NCI-H1436 treated with DMSO at 0.1 percent for 48 hours (cell line): ENCODE data around the gene RHEB.

ENCODE experiments used
- DNase-seq: peaks from one replicate; lab custom pipeline; 2025; lab: John Stamatoyannopoulos, UW

Gene RHEB

DNA sequence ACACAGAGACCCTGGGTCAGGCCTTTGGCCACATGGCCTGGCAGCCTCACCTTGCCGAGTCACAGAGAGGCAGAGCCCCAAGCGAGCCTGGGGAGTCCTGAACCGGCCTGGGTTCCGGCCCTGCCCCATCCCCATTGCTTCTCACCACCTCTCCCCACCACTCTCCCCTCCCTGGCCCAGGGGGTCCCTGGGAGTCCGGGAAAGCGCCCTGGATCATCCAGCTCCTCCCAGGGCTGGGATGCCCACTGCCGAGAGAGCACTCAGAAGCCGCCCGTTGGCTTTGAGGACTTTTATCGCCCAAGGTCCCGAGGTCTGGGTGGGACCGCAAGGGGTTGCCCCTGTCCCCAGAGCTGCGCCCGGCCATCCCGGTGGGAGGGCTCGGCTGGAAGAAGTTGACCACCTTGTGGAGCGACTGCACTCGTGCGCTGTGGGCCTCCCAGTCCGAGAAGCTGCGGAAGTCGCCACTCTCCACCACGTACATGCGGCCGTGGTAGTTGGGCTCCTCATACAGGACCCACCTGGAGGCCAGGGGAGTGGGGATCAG, 87.9 kb downstream of the RHEB start:
- DNase-seq: no peak

DNA sequence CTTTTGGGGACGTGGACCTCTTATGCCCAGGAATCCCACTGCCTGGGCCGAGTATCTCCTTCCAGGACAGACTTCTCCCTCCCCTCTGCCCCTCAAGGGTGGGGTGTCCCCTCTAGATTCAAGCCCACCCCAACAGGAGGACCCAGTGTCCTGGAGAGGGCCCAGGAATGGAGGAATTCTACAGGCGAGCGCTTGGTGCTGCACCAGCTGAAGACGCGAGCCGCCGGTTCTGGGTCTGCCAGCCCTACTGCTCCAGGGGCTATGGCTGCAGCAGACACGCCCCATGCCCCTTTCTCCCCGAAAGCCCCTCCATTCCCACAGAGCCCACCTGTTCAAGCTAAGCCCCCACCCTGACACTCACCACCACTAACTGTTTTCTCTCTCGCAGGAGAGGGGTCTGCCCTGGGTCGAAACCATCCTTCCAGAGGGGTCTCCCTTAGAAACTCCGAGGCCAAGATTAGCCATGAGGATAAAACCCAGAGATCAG, 88.4 kb downstream of the RHEB start:
- no peak for DNase-seq

DNA sequence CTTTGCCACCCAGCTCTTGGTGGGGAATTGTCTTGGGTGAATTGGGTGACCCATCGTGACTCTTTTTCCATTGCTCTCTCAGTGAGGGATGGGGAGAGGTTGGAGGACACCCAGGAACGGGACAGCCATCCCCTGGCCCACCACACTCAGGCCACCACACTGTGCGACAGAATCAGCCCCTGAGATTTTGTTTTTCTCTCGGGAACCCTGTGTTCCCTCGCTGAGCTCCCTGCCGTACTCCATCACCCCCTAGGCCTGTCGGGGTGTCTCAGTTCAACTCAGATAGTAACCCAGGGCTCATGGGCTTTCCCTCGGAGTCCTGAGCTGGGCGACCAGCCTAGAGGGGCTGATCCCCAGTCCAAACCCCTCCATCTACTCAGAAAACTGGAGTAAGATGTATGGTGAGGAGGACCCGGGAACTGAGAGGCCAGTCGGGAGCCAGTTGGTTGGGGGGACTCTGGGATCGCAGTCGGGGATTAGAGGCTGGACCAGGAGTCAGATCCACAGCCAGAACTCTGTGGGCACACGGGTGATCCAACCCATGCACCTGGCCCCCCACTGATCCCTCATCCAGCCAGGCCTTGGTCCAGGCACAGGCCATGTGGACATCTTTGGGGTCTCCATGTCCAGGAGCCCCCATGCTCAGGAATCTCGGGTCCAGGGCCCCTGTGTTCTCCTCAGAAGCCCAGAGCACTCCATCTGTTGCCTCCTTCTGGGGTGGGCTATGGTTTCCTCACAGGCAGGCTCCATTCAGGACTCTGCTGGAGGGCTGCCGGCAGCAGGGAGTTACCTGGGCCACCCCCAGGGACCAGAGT, 89.1 kb downstream of the RHEB start:
- no peak for DNase-seq

DNA sequence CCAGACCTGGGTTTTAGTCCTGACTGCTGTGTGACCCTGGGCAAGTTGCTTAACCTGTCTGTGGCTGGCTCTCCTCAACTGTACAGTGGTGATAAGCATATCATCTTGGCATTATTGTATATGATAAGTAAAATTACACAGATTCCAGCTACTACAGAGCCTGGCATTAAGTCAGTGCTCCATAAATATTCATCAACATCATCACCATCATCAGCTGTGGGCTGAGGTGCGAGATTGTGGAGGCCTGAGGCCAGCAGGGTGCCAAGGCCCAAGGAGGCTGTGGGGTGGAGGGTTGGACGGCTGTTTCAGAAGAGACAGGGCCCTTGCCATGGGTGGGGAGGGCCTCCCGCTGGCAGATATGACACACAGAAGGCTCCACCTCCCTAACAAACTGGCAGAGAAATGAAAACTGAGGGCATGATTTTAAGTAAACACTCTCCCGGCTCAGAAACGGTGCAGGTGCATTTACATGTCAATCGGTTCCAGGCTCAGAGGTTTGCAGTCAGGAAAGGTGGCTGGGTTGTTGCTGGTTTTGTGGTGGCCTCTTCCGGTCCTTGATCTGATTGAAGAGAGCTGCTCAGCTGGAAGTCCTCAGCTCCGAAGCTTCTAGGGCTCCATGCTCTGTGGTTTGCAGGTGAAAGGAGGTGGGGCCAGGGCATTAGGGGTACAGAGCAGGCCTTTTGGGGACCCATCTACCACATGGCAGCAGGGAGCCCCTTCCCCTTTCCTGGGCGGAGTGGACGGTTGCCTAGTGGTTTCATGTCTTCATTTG, 89.9 kb downstream of the RHEB start:
- DNase-seq: no peak

DNA sequence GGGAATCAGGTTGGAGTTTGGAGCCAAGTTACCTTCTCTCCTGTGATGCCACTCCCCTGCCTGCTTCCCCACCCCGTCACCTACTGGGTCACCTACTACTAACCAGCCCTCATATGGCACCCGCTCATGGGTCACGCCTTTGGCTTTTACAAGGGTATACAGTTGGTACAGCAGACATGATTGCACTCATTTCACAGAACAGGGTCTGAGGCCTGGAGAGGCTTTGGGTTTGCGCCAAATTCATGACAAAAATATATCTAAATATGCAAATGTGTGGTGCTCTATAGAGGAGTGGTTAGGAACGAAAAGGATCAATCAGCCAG, 90.5 kb downstream of the RHEB start:
- DNase-seq: no peak

DNA sequence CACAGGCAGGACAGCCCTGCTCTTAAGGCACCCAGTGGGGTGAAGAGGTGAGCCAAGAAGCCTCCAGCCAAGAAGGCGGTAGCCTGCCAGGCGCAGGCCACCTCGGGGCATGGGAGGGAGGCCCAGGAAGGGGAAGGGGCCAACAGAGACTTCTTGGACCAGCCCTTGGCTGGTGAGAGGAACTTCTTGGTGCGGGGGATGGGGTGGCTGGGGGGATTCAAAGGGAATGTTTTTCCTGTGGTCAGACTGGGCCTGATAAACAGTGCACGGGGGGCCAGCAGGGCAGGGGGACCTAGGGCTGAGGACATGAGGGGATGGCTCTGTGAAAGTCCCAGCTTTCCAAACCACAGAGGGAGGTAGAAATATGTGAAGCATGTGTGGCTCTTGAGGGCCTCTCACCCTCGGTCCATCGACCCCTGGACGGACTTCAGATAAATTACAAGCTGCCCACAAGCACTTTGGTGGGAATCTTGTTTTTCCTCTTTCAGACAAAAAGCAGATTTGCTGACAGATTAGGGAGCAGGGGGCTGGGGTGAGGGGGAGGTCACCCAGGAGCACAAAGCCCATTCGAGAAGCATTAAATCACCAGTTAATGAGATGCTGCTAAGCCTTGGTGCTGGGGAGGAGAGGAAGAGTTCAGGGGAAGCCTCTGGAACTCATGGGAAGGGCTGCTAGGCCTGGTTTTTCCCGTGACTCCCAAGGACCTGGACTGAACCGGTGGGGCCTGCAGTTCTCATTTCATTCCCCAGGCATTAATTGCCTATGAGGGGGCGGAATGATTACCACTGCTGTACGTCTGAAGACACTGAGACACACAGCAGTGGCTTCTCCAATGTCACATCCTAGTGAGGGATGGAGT, 91.1 kb downstream of the RHEB start:
- DNase-seq: no peak

DNA sequence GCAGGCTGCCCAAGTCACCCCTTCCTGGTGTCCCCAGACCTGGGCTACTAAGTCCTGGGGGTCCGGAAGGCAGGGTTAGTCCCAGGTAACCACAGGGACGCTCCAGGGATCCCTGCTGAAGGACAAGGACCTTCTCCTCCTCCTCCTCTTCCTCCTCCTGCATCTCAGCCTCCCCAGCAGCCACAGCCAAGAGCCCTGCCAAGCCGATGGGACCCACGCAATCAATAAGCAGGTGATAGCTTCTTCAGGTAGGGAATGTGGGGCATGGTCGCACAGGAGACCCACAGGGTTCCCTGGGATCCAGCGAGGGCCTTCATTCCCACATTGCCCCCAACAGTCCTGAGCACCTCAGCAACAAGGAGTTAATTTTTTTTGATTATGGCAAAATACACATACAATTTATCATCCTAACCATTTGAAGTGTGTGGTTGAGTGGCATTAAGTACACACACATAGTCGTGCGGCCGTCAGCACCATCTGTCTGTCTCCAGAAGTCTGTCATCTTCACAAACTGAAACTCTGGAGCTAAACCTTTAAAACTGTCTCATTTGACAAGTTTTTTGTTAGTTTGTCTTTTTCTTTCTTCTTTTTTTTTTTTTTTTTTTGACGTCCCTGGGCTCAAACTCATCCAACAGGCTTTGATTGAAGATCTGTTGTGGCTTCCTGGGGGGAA, 91.9 kb downstream of the RHEB start:
- no peak for DNase-seq

DNA sequence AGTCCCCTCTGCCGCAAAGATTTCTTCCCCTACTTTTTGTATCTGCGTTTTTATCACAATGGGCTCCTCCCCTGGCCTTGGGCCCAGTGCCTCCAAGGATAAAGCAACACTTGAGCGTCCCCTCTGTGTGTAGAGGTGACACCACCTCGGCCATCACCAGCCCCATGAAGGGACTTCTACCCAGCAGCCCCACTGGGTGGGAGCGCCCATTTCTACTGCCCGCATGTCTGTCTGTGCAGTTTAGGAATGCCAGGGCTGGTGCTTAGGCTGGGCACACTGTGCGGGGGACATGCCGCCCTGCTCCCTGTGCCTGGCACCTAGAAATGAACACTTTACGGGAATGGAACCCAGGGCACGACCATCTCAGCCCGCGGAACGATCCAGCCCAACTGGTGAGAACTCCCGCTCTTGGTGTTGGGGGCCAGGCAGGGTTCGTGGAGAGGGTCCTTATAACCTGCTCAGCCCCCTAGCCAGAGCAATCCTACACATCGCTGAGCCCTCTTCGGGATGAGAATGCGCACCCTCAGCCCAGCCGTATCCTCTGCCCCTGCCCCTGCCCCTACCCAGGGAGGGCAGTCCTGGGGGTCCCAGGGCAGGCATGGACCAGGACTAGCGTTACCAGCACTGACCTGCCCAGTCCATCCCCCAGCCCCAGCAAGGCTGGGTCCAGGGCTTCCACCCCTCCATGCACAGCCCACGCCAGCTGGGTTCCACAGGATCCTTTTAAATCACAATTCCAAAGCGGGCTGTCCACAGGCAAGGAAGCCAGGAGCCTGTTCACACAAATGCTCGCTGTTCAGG, 92.6 kb downstream of the RHEB start:
- DNase-seq: no peak

DNA sequence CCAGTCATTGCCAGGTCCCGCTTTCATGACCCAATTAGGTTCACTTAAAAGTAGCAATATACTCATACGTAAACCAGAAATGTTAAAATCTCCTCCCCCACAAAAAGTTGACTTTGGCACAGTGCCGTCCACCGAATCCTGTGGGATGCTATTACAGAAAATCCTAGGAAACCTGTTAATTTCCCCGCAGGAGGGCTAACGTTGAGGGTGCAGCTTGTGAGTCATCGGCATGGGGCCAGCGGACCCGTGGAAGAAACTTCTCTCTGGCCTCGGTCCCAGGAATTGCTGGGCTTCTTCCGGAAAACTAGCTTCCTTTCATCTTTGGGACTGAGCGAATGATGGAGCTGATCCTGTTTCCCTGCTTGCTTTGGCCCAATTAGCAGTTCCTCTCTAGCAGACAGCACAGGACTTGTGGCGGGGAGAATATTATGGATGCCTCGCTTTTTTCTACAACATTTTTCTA, 93.2 kb downstream of the RHEB start:
- DNase-seq: no peak

DNA sequence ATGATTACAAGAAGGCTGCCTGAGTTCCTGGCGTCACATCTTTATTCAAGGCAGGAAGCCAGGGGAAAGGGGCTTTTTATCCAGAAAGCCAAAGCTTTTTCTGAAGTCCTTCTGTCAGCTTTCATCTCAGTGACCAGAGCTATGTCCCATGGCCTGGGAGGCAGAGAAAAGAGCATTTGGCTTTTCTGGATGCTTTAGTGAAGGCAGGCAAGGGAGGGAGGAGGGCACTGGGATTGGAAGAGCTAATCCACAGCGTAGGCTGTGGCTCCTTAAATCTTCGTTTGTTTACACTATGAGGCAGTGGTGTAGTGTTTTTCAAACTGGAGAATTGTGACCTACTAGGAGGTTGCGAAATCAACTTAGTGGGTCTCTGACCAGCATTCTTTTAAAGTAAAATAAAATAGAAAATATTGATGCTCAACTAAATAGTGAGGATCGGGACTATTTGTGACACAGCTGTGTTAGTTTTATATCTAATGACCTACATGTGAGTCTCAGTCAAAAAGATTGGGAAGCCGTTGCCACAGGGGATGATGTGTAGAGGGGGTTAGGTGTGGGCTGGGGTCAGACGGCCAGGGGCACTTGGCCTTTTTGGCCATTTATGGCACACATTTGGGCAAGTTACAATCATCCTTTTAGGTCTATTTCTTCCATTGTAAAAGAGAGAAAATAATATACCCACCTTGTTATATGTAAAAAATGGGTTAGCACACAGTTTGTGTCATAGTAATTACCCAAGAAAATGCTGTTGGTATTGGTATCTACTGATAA, 93.8 kb downstream of the RHEB start:
- DNase-seq: no peak

DNA sequence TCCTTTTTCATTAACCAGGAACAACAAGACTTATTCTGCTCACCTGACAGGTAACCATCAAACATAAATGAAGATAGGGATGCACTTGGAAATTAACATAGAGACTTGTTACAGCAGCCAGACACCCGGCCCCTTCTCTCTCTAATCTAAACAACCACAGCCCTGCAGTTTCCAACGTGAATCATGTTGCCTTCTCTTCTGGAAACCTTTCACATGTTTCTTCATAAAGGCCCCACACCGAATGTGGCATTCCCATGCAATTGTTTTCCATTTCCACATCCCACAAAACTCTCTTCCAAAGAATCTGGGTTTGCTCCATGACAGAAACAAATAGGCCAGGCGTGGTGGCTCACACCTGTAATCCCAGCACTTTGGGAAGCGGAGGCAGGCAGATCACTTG, 94.9 kb downstream of the RHEB start:
- DNase-seq: no peak

DNA sequence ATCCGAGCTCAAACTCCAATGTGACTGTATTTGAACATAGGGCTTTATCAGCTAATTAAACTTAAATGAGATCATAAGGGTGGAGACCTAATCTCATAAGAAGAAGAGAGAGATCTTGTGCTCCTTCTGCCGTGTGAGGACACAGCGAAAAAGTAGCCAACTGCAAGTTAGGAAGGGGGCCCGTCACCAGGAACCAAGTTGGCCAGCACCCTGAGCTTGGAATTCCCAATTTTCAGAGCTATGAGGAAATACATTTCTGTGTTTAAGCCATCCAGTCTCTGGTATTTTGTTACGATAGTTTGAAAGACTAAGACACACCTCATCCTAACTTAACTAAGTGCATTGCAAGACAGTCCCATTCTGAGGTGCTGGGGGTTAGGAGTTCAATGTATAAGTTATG, 95.8 kb downstream of the RHEB start:
- DNase-seq: no peak

DNA sequence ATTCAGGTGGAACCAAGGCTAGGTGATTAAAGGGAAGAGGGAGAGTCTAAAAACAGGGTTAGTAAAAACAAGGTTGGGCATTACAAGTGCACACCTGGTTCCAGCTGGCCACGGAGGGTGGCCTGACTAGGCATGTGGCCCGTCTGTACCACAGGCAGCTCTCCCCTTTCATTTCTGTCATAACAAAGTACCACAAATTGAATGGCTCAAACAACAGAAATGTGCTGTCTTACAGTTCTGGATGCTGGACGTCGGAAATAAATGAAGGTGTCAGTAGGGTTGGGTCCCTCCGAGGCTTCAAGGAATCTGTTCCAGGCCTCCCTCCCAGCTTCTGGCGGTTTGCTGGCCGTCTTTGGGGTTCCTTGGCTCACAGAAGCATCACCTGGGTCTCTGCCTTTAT, 96.5 kb downstream of the RHEB start:
- DNase-seq: no peak

DNA sequence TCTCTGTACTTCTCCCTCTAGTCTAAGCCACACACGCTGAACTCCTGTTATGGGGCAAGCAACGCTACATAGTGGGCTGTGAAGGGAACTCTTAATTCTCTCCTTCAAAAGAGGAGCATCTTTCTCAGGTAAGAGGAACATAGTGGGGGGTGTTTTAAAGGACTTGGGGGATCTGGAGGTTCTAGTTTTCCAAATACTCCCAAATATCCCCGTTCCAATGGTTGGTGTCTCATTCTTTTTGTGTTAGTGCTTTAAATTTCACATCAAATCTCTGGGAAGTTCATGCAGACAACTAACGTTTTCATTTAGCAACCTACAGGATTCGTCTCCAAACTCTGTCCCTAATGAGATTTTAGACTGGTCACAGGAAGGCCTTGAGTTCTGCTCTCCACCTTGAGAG, 97.5 kb downstream of the RHEB start:
- DNase-seq: no peak

DNA sequence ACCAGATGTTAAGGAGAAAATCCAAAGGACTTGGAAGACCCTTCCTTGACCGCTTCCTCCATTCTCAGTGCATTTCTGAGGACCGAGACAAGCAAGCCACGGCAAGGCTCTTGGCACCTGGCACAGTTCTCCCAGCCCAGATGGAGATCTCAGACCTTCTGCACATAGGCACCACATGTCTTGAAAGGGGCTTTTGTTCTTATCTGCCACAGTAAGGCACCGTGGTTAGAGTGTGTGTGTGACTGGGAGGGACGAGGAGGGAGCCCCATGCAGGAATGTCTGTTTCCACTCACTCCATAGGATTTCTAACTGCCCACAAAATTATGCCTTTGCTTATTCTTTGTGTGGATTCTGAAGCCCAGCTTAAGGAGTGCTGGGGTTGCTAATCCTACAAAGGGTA, 99.6 kb downstream of the RHEB start:
- no peak for DNase-seq

DNA sequence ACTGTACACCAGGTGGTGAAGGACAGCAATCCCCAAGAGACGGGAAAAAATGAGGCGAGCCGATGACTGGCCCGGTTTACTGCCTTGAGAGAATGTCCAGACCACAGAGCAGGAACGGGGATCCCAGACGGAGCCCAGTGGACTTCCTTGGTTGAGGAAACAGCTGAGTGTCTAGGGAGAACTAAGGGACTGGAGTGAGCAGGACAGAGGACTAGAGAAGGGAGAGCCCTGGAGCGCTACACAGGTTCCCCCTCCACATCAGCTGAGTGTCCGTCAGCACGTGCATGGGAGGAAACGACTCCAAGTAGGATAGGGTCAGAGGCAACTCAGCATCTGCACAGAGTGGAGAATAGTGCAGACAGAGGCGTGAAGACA, 102.8 kb downstream of the RHEB start:
- DNase-seq: no peak

DNA sequence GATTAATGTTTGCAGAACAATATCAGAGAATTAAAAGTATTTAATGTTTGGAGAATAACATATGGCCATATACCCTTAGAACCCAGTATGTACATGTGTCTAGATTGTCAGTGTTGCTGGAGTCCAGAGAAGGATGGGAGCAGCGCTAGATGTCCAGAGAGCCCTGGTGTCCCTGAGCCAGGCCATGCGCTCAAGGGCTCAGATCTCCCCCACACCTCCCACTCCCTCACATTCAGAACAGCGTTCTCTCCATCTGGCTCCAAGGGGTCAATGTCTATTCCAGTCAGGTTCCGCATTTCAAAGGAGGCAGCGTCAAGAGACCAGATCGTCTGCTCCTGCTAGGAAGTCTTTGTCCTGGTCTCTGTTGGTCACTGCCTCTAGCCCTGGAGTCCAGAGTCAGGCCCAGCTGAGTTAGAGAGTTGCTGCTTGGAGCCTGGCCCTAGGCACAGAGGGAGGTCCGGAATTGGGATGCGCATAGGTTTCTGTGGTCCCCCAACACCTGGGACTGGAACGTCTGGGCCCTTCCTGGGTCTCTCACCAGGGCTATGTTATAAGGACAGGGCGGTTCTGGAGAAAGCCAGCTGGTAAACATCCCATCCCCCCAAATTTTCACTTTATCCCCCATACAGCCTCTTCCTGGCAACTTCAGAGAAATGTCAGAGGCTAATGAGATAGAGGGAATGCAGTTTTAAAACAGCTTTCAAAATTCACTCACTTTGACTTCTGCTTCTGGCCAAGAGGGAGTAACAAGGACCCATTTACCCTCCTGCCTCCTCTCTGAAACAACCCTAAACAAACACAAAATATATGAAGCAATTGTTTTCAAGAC, 103.4 kb downstream of the RHEB start:
- DNase-seq: no peak
